Left ventricle myocardium inferior (tissue), 1 donor: ENCODE data around the gene ANKRD55. TPM values are rescaled to one million over a fixed set of nuclear protein-coding genes. Genes with fewer than 3 reads are reported as not detected.
"Not testable (repeated sequence)": the region's sequence is repeated elsewhere in the genome, so short reads cannot be mapped to it uniquely, and the experiment has no call there.

ENCODE experiments used
- DNase-seq: peaks from one replicate; pipeline ENCODE4 v3.0.0-alpha.2; 2020
- H3K27ac ChIP-seq: fragments of 200-600 bp; replicated peaks from 2 replicates; pipeline ENCODE4 v1.8.0; 2021
- H3K27me3 ChIP-seq: fragments of 200-600 bp; 2 replicates; pipeline ENCODE4 v1.8.0; 2021; ENCODE audit warnings: low read depth
- H3K36me3 ChIP-seq: fragments of 200-600 bp; 2 replicates; pipeline ENCODE4 v1.8.0; 2021
- H3K4me1 ChIP-seq: fragments of 200-600 bp; 2 replicates; pipeline ENCODE4 v1.8.0; 2021
- H3K4me3 ChIP-seq: fragments of 200-600 bp; 2 replicates; pipeline ENCODE4 v1.8.0; 2021; ENCODE audit warnings: mild to moderate bottlenecking, moderate library complexity
- H3K9me3 ChIP-seq: fragments of 200-600 bp; replicated peaks from 2 replicates; pipeline ENCODE4 v1.8.0; 2021
- intact Hi-C: fragments of 100-400 bp; cut with micrococcal nuclease; formaldehyde crosslinking; loops from one replicate; pipeline ENCODE4 v1.11.0; 2022
- total RNA-seq: library from RNA; stranded (reverse); fragmentation: NEBNext Ultra II Directional; extraction: Animal tissue kit (Norgen Biotek cat#: 25700); gene quantifications from one replicate; pipeline ENCODE4 v1.2.1, GENCODE V29; 2021
- TF ChIP-seq, protein P1 (sequence below): fragments of 200-600 bp; IDR thresholded peaks from 2 replicates; pipeline ENCODE4 v1.8.0; 2021; ENCODE audit warnings: antibody characterized with exemption, mild to moderate bottlenecking, borderline replicate concordance
- donor health status: DM: no; HTN: yes; CAD: no; lungs with severe emphysema.

Gene ANKRD55
- total RNA-seq, 1 donor from 2014 or later = 0.27 TPM

DNA sequence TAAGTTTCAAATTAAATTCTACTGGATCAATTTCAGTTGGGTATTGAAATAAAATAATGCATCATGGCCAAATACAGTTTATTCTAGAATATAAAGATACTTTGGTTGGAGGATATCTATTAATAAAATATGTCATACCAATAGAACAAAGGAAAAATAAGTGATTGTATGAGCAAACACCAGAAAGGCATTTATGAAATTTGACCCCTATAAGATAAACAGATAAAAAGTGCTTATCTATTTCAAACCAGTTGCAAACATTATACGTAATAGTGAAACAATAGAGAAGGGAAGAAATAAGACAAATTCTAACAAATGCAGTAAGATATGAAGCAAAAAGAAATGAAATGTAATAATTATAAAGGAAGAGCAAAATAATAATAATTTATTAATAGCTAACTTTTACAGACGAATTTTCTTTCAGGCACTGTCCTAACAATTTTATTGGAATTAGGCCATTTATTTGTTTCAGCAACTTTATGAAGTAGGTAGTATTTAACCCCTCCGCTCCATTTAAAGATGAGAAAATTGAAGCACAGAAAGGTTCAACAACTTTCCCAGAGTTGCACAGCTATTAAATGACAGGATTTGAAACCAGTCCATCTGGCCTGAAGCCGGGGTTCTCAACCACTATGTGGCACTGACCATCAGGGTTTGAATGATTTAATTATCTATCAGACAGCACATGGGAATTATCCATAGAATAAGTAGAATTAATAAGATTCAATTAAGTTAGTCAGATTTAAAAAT, 20.8 kb downstream of the ANKRD55 start:
- Histone ChIP-seq H3K4me3 (no peak overlapping the region), H3K27ac (no peak overlapping the region), H3K9me3 (peaks cover 15% of the 10 kb centered on the region), H3K4me1 (no peaks in the 10 kb centered on the region), H3K36me3 (no peaks in the 10 kb centered on the region), H3K27me3 (no peaks in the 10 kb centered on the region)
- TF ChIP-seq, protein P1, sequence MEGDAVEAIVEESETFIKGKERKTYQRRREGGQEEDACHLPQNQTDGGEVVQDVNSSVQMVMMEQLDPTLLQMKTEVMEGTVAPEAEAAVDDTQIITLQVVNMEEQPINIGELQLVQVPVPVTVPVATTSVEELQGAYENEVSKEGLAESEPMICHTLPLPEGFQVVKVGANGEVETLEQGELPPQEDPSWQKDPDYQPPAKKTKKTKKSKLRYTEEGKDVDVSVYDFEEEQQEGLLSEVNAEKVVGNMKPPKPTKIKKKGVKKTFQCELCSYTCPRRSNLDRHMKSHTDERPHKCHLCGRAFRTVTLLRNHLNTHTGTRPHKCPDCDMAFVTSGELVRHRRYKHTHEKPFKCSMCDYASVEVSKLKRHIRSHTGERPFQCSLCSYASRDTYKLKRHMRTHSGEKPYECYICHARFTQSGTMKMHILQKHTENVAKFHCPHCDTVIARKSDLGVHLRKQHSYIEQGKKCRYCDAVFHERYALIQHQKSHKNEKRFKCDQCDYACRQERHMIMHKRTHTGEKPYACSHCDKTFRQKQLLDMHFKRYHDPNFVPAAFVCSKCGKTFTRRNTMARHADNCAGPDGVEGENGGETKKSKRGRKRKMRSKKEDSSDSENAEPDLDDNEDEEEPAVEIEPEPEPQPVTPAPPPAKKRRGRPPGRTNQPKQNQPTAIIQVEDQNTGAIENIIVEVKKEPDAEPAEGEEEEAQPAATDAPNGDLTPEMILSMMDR = no peak
- intact Hi-C loops = no loop called here
- no peak for DNase-seq

DNA sequence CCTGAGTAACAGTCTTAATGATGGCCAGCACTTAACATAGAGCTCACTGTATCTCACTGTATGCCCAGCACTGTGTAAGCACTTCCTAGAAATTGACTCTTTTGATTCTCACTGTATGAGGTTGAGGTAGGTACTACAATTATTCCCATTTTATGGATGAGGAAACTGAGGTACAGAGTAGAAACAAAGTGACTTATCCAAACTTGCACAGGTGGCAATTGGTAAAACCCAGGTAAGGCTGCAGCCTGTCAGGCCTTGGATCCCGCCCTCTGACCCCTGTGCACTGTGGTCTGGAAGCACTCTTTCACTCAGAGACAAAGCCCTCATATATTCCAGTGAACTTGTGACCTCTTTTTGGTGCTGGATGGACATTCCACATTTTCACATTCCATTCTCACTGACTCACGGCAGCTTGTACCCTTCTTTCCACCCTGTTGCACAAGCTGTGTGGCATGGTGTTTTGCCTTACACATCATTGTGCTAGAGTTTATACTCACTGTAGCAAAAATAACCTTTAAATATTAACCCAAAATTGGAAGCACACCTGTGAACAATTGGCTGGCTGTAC, 21.7 kb downstream of the ANKRD55 start:
- intact Hi-C loops = no loop called here
- Histone ChIP-seq H3K27me3 (no peaks in the 10 kb centered on the region), H3K36me3 (no peaks in the 10 kb centered on the region), H3K4me1 (no peaks in the 10 kb centered on the region), H3K27ac (no peak overlapping the region), H3K4me3 (no peak overlapping the region), H3K9me3 (peaks cover 5% of the 10 kb centered on the region)
- TF ChIP-seq, protein P1 = no peak
- no peak for DNase-seq

DNA sequence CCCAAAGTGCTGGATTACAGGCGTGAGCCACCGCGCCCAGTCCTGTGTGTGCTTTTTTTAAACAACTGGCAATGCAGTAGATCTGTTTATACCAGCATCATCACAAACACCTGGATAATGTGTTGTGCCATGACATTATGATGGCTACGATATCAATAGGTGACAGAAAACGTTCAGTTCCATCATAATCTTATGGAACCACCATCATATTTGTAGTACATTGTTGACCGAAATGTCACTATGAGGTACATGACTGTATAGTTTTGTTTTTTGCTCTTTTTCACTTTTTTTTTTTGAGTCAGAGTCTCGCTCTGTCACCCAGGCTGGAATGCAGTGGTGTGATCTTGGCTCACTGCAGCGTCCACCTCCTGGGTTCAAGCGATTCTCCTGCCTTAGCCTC, 24.4 kb downstream of the ANKRD55 start:
- TF ChIP-seq, protein P1 = no peak
- DNase-seq = no peak
- Histone ChIP-seq H3K27ac (no peak overlapping the region), H3K9me3 (no peaks in the 10 kb centered on the region), H3K4me1 (no peaks in the 10 kb centered on the region), H3K36me3 (no peaks in the 10 kb centered on the region), H3K27me3 (no peaks in the 10 kb centered on the region), H3K4me3 (no peak overlapping the region)
- intact Hi-C loops = loop anchor here (10.0 kb wide), 2 partner anchors 234 to 274 kb away; no protein-coding TSS in a partner anchor

DNA sequence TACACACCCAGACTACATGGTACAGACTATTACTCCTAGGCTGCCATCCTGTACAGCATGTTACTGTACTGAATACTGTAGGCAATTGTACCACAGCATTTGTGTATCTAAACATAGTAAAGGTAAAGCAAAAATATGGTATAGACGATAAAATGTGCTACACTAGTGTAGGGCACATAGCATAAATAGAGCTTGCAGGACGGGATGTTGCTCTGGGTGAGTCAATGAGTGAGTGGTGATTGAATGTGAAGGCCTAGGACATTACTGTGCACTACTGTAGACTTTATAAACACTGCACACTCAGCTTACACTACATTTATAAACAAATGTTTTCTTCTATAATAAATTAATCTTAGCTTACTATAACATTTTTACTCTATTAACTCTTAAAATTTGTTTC, 25.6 kb downstream of the ANKRD55 start:
- H3K9me3 ChIP-seq = no peaks in the 10 kb centered on the region
- intact Hi-C loops = loop anchor here (10.0 kb wide), 2 partner anchors 233 to 273 kb away; no protein-coding TSS in a partner anchor
- no peak overlapping the region for H3K27ac ChIP-seq
- no peaks in the 10 kb centered on the region for H3K36me3 ChIP-seq
- H3K27me3 ChIP-seq = no peaks in the 10 kb centered on the region
- DNase-seq = no peak
- no peaks in the 10 kb centered on the region for H3K4me1 ChIP-seq
- H3K4me3 ChIP-seq = no peak overlapping the region
- TF ChIP-seq, protein P1 = no peak

DNA sequence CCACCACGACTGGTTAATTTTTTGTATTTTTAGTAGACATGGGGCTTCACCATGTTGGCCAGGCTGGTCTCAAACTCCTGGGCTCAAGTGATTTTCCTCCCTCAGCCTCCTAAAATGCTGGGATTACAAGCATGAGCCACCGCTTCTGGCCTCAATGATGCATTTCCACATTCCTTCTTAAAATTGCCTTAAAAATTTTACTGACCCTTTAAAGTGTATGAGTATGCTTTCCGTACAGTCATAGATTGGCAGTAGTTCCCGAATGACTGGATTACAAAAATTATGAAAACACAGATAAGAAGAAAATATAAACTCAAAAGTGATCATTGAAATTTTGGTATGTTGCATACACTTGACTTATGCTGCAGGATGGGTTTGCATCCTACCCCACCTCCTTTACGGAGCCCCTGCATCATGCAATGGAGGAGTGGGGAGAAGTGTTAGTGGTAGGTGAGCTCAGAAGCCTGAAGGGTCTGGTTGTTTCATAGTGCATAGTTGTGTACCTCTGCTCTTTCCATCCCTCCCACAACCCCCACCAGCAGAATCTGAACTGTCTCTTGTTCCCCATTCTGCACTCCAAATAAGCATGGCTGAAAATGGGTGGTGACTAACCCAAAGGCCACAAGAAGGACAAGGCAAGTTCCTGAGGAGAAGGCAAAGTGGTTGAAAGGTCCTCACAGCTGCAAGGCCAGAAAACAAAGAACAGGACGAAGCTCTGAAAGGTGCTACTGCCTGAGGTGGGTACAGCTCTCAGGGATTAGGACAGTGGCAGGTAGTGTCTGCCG, 26.8 kb downstream of the ANKRD55 start:
- H3K9me3 ChIP-seq = no peaks in the 10 kb centered on the region
- no peaks in the 10 kb centered on the region for H3K27me3 ChIP-seq
- H3K4me1 ChIP-seq = no peaks in the 10 kb centered on the region
- no peak overlapping the region for H3K4me3 ChIP-seq
- TF ChIP-seq, protein P1 = no peak
- H3K27ac ChIP-seq = no peak overlapping the region
- intact Hi-C loops = loop anchor here (10.0 kb wide), 2 partner anchors 232 to 272 kb away; no protein-coding TSS in a partner anchor
- no peak for DNase-seq
- H3K36me3 ChIP-seq = no peaks in the 10 kb centered on the region

DNA sequence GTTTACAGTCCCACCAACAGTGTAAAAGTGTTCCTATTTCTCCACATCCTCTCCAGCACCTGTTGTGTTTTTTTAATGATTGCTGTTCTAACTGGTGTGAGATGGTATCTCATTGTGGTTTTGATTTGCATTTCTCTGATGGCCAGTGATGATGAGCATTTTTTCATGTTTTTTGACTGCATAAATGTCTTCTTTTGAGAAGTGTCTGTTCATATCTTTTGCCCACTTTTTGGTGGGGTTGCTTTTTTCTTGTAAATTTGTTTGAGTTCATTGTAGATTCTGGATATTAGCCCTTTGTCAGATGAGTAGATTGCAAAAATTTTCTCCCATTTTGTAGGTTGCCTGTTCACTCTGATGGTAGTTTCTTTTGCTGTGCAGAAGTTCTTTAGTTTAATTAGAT, 29.2 kb downstream of the ANKRD55 start:
- not testable (repeated sequence) for H3K9me3 ChIP-seq, H3K36me3 ChIP-seq, DNase-seq, H3K4me3 ChIP-seq, H3K4me1 ChIP-seq, H3K27me3 ChIP-seq, H3K27ac ChIP-seq
- intact Hi-C loops = loop anchor here (10.0 kb wide), 2 partner anchors 229 to 269 kb away; no protein-coding TSS in a partner anchor
